Hepatic stellate cell (primary cell): ENCODE data around the gene DPP6.
"Not testable (repeated sequence)": the region's sequence is repeated elsewhere in the genome, so short reads cannot be mapped to it uniquely, and the experiment has no call there.

ENCODE experiments used
- DNase-seq: peaks from one replicate; pipeline ENCODE4 v3.0.0; 2011; ENCODE audit warnings: low spot score

The DPP6 gene

DNA sequence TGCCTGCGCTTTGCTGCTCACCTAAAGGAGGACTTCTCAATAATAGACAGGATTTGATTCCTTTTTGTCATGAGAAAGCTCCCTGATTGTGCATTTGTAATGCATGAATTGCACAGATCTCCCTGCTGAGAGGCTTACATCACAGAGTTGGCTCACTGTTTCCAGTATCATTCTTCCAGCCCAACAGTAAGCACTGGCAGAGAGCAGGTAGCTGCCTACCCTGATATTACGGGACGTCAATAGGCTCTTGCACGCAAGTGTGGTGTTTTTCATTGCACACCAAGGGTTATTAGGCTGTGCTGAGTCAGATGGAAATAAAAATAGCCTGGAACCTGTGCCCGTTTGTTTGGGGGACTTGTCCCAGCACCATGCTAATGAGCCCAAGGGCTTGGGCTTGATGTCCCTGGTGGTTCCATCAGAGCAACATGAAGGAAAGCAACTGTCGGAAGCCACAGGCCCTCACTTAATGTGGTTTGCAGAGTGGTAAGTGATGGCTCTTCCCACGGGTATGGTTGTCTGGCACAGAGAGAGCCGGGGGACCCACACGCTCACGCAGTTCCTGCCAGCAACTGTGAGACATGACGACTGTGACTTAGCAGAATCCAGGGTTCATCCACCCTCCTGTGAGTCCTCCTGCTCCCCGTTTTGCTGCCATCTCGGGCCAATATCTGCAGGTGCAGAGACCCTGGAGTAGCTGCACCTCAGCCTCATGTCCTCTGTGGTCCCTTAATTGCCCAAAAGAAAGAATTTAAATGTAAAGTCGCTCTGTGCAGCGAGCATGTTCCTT, 20.4 kb downstream of the DPP6 start:
- DNase-seq: not testable (repeated sequence)

GRCh38 chr7:154078523-154078922, 26.3 kb downstream of the DPP6 start:
- DNase-seq: not testable (repeated sequence)

GRCh38 chr7:154080249-154080648, 28.1 kb downstream of the DPP6 start:
- DNase-seq: not testable (repeated sequence)

- not testable (repeated sequence) for DNase-seq
Measured at GRCh38 chr7:154087037-154087725, 35.0 kb downstream of the DPP6 start.

DNA sequence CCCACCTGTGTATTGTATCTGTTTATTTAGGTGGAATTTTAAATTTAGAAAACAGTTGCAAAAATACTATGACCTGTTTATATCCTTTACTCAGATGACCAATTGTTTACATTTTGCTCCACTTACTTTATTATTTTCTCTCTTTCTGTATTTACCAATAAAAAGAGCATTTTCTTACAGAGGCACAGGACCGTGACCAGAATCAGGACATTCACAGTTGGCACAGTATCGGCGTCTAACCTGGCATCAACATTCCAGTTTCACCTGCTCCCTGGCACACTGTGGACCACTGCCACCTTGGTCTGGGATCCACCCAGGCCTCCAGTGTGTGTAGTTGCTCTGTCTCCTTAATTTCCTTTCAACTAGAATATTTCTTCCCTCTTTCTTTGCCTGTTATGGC, 39.9 kb downstream of the DPP6 start:
- DNase-seq: not testable (repeated sequence)

DNA sequence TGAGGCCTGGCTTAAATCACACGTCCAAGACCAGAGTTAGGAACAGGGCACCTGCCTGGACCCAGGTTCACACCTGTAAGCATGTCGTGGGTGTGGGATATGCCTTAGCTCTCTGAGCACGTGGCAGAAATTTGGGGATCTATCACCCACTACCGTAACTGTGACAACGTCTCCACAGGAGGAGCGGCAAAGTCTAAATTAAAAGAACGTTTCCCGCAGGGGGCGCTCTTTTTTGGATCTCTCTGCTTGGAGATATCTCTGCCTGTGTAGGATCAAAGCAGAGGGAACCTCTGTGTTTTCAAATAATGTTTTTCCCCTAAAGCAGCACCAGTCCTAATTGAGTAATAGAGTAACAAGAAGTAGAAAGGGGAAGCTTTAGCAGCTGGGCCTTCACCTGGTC, 43.0 kb downstream of the DPP6 start:
- not testable (repeated sequence) for DNase-seq

- not testable (repeated sequence) for DNase-seq
Measured at GRCh38 chr7:154105063-154105462, 52.9 kb downstream of the DPP6 start.

- not testable (repeated sequence) for DNase-seq
Measured at GRCh38 chr7:154109615-154110014, 57.4 kb downstream of the DPP6 start.

GRCh38 chr7:154113732-154114351, 61.6 kb downstream of the DPP6 start:
- DNase-seq: not testable (repeated sequence)

GRCh38 chr7:154117411-154118390, 65.5 kb downstream of the DPP6 start:
- not testable (repeated sequence) for DNase-seq

- not testable (repeated sequence) for DNase-seq
Measured at GRCh38 chr7:154120825-154121224, 68.6 kb downstream of the DPP6 start.

GRCh38 chr7:154122720-154123119, 70.5 kb downstream of the DPP6 start:
- DNase-seq: not testable (repeated sequence)

GRCh38 chr7:154123397-154123796, 71.2 kb downstream of the DPP6 start:
- DNase-seq: not testable (repeated sequence)

DNA sequence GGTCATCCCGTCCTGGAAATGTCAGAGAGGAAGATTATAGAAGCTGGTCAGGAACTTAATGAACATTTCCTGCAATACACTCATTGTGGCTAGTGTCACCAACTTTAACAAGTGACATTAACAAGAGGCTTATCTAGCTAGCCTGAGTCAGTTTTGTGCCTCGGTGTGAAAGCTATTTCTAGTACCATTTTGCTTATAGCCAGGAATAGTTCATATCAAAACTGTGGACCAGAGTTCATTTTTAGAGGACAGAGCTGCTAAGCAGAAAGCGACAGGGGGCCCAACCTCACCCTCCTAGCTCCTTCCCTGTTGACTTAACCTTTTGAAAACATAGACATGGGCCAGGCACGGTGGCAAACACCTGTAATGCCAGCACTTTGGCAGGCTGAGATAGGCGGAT, 76.9 kb downstream of the DPP6 start:
- not testable (repeated sequence) for DNase-seq

GRCh38 chr7:154132617-154133016, 80.4 kb downstream of the DPP6 start:
- not testable (repeated sequence) for DNase-seq

- not testable (repeated sequence) for DNase-seq
Measured at GRCh38 chr7:154133703-154134277, 81.6 kb downstream of the DPP6 start.

- not testable (repeated sequence) for DNase-seq
Measured at GRCh38 chr7:154134698-154135097, 82.5 kb downstream of the DPP6 start.

DNA sequence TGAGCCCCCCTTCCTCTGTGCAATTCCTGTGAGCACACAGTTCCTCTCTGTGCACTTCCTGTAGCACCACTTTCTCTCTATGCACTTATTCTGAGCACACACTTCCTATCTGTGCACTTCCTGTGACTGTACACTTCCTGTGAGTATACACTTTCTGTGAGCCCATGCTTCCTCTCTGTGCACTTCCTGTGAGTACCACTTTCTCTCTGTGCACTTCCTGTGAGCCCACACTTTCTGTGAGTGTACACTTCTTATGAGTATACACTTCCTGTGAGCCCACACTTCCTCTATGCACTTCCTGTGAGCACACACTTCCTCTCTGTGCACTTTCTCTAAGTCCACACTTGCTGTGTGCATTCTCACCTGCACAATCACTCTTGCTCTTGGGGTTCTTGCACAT, 83.4 kb downstream of the DPP6 start:
- not testable (repeated sequence) for DNase-seq

GRCh38 chr7:154145922-154146706, 93.9 kb downstream of the DPP6 start:
- DNase-seq: not testable (repeated sequence)

DNA sequence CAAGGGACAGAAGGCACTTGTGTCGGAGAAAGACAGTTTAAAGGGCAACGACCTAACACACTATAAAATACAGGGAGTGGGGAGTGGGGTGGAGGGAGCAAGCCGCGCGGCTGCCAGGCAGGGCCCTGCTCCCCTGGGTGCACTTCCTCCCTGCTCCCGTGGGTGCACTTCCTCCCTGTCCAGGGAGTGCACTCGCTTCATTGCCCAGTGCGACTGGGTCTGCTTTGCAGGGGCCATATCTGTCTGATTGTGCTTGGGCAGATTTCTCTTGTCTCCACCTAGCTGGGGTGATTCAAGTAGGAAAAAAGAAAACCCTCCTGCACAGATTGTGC, 94.5 kb downstream of the DPP6 start:
- DNase-seq: not testable (repeated sequence)
